GM19328 (cell line): Measurements from ENCODE around the gene TPSAB1.
"Not testable (repeated sequence)": the region's sequence is repeated elsewhere in the genome, so short reads cannot be mapped to it uniquely, and the experiment has no call there.

Experiments used
- ATAC-seq: cut with Tn5 transposase; IDR thresholded peaks from one replicate; pipeline ENCODE4 v1.9.1; 2021; ENCODE audit warnings: mild to moderate bottlenecking, moderate library complexity; ENCODE audit not compliant: unreplicated experiment

TPSAB1 gene

DNA sequence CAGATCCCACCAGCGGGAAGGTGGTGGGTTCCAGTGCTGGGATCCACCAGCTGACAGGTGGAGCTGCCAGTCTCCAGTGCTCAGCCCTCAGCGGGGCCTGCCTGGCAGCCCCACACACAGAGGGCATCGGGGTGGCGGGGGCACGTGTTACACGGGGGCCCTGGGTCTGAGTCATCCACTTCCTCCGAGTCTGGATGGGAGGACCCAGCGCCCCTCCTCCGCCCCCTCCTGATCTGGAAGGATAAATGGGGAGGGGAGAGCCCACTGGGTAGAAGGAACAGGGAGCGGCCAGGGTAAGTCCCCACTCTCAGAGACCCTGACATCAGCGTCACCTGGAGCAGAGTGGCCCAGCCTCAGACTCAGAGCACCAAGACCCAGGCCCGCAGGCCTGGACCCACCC lies at the start of gene TPSAB1:
TPSAB1 (plus strand) TSS at position 270 of the 400 bp plus-strand sequence. CDS start 234 bp downstream, outside the sequence.
- not testable (repeated sequence) for ATAC-seq

DNA sequence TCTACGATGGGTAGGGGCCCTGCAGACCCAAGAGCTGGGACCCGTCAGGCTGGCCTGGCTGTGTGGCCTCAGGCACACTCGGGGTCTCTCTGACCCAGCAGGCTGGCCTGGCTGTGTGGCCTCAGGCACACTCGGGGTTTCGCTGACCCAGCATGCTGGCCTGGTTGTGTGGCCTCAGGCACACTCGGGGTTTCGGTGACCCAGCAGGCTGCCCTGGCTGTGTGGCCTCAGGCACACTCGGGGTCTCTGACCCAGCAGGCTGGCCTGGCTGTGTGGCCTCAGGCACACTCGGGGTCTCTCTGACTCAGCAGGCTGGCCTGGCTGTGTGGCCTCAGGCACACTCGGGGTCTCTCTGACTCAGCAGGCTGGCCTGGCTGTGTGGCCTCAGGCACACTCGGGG lies 49.7 kb upstream of the TPSAB1 start:
- ATAC-seq, result not testable (repeated sequence)

DNA sequence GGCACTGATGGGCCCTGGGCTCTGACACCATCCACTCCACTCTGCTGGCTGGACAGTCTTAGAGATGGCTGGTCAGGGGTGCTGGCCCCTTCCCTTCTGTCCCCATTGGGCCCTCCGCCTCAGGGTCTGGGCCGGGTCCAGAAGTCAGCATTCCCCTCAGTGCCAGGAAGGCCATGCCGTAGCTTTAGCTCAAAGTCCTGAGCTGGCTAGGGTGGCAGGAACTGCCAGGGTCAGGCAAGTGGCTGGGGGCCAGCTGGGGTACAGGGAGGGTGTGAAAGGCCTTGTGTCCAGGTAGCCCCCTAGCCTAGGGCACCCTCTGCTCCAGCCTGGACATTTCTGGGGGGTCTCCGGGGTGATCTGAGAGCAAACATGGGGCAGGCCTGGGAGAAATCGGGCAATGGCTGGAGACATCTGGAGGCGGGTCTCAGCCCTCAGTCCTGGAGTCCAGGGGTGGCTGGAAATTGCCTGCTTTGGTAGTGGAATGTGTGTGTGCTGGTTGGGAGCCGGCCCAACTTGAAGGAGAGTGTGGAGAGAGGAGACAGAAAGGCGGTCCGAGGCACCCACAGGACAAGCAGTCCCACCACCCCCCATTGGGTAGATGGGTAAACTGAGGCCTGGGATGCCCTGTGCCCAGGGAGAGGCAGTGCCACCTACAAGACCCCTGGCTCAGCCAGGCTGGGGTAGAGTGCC lies 48.0 kb upstream of the TPSAB1 start:
- ATAC-seq, result no peak

DNA sequence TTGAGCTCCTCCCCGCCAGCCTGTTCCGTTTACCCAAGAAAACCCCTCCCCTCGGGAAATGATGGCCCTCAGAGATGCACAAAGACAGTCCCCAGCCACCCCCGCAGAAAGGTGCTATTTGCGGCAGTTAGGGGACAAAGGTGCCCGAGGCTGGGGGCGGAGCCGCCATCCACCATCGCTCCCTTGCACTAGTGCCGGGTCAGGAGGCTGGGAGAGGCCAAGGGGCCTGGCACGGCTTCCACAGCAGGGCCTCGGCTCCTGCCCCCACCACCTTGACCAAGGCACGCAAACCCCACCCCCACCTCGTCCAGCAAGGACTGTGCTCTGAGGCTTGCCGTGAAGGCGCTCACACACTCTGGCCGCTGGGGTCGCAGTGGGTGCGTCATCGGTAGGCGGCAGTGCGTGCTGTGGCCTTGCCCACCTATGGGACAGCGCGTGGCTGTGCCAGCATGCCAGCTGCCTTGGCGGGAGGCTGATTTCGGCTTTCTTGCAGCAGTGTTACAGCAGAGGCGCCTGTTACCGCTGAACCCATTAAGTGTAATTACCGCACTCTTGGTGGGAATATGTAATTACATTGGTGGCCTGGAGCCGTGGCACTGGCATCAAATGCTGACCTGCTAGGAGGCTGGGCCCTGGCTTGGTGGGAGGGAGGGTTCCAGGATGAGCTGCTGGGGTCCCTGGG lies 47.2 kb upstream of the TPSAB1 start:
- no peak for ATAC-seq

DNA sequence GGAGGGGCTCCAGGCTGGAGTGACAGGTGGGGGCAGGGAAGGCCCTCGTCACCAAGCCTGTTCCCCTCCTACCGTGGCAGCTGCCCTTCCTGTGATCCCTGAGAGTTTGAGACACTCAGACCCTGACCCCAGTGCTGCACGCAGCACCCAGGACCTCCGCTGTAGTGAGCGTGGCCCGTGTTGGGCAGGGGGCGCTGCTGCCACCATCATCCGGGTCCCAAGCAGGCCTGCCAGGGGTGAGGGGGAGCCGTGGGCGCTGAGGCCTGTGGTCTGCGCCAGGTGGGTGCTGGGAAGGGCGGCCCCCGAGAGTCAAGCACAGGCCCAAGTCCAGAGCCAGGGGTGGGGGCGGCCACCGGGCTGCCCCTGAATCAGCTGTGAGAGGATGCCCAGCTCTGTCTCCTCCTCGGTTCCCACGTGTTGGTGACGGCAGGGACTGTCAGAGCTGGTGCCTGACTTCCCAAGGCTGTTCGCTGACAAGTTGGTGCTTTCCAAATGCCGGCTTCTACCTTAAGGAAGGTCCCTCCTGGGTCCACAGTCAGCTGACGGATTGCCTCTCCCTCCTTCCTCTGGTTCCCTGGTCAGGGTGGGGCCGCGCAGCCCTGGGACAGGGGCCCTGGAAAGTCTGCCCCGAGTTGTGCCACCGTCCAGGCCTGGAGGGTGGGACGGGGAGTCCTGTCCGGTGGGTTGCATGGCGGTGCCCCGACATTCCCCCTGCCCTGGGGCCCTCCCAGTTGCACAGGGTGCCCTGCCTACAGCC lies 46.5 kb upstream of the TPSAB1 start:
- no peak for ATAC-seq

DNA sequence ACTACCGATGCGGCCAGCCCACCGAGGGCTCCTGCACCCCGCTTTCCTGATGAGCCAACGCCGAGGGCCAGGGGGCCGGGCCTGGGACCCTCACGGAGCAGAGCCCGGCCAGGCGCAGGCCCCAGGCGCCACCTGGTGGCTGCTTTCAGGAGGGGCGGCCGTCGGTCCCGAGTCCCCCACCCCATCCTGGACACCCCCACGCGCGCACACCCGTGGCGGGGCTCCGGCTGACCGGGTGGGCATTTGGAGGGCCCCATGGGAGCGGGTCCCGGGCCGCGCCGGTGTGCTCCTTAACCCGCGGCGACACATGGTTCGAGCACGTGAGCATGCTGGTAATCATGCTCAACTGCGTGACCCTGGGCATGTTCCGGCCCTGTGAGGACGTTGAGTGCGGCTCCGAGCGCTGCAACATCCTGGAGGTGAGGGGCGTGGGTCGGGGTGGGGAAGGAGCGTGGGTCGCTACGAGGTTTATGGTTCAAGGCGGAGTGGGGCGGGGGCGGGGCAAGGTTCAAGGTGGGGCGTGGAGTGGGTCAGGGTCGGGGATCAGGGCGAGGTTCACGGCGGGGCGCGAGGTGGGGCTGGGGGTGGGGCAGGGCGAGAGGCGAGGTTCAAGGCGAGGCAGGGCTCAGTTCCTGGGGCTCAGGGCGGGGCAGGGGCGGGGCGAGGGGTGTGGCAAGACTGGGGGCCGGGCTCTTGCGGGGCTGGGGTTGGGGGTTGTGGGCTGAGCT lies 45.7 kb upstream of the TPSAB1 start:
- no peak for ATAC-seq

DNA sequence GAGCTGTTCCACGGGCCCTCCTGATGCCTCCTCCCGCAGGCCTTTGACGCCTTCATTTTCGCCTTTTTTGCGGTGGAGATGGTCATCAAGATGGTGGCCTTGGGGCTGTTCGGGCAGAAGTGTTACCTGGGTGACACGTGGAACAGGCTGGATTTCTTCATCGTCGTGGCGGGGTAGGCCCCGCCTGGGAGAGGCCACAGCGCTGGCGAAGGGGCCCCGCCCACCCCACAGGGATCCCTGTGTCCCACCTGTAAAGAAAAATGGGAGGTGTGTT lies 45.2 kb upstream of the TPSAB1 start:
- no peak for ATAC-seq

DNA sequence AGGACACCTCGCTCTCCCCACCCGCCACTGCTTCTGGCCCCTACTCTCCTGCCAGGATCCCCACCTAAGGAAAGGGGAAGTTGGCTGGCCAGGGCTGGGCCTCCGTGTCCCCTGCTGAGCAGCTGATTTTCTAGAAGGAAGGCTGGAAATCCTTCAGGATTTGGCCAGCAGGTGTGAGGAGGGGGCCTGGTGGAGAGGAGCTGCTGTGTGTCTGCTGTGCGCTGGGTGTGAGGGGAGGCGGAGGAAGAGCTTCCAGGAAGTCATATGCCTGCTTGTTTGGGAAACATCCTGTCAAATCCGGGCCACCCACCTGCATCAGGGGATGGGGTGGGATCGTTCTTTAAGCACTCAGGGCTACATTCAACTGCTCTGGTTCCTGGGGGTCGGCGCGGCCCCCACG lies 44.0 kb upstream of the TPSAB1 start:
- no peak for ATAC-seq

DNA sequence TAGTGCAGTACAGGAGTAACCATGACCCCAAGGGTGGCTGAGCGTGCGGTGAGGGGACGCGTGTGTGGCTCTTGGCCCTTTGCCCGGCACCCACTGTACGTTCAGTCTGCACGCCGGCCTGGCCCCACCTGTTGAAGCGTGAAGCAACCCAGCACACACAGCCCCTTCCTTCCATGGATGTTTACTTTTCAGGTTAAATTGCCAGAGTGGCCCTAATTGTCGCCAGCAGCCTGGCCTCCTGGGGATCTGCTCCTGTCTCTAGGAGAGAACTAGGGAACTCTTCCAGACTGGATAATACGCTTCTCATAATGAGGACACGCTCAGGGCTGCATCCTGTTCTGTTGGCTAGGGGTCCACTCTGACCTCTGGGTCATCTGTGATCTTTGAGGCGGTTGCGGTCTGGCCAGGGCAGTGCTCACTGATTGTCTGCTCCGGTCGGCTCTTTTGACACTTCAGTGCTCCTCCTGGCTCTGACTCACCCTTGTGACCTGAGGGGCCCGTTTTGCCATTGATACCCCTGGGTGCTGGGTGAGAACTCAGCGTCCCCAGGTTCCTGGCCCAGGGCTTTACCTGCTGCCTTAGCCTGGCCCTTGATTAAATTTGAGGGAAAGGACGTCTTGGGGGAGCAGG lies 43.2 kb upstream of the TPSAB1 start:
- no peak for ATAC-seq

DNA sequence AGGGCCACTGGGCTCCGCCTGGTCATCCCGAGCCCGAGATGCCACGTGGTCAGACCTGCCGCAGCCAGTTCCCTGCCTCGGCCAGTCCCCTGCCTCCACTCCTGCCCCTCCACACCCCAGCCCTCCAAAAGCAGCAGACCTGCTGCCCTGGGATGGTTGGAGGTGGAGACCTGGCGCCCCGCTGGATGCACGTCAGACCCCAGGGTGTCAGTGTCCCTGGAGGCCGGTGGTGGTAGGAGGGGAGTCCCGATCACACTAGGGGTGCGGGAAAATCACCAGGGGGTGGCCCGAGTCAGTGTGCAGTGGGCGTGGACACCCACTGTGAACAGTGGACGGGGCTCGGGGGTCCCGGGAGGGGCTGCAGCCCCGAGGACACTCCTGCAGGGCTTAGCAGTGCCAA lies 42.3 kb upstream of the TPSAB1 start:
- ATAC-seq, result no peak

DNA sequence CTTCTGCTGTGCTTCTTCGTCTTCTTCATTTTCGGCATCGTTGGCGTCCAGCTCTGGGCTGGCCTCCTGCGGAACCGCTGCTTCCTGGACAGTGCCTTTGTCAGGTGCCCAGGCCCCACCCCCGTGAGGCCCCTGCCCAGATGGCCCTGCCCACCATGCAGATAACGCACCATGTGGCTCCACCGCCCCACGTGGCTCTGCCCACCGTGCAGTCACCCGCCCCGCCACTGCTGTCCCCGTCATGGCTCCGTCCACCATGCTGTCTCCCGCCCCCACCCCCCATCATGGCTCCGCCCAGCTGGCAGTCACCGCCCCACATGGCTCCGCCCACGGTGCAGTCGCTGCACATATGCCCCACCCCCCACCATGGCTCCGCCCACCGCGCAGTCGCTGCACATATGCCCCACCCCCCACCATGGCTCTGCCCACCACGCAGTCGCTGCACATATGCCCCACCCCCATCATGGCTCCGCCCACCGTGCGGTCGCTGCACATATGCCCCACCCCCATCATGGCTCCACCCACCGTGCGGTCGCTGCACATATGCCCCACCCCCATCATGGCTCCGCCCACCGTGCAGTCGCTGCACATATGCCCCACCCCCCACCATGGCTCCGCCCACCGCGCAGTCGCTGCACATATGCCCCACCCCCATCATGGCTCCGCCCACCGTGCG lies 41.7 kb upstream of the TPSAB1 start:
- not testable (repeated sequence) for ATAC-seq

DNA sequence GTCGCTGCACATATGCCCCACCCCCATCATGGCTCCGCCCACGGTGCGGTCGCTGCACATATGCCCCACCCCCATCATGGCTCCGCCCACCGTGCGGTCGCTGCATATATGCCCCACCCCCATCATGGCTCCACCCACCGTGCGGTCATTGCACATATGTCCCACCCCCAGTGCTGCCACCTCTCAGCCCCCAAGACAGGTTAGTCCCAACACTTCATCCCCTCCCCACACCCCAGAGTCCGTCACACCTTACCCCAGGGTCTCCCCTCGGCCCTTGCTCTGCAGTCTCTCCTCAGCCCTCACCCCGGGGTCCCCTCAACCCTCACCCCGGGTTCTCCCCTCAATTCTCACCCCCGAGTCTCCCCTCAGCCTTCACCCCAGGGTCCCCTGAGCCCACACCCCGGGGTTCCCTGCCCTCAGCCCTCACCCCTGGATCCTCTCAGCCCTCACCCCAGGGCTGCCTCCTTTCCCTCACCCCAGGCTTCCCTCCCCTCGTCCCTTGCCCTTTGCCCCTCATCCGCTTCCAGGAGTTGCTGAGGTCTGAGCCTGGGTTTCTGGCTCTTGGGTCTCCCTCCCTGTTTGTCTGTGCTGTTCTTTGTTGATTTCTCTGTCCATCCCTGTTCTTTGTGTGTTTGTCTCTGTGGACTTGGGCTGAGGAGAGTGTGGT lies 41.0 kb upstream of the TPSAB1 start:
- no peak for ATAC-seq

DNA sequence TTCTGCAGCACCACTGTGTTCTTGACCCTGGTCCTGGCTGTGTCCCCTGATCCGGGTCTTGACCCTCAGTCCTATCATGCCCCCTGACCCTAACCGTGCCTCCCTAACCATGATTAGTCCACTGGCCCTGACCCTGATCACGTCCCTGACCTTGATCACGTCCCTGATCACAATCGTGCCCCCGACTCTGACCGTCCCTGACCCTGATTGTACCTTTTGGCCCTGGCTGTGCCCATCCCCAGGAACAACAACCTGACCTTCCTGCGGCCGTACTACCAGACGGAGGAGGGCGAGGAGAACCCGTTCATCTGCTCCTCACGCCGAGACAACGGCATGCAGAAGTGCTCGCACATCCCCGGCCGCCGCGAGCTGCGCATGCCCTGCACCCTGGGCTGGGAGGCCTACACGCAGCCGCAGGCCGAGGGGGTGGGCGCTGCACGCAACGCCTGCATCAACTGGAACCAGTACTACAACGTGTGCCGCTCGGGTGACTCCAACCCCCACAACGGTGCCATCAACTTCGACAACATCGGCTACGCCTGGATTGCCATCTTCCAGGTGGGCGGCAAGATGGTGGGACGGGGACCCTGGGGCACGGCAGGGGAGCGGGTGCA lies 40.4 kb upstream of the TPSAB1 start:
- ATAC-seq, result no peak

DNA sequence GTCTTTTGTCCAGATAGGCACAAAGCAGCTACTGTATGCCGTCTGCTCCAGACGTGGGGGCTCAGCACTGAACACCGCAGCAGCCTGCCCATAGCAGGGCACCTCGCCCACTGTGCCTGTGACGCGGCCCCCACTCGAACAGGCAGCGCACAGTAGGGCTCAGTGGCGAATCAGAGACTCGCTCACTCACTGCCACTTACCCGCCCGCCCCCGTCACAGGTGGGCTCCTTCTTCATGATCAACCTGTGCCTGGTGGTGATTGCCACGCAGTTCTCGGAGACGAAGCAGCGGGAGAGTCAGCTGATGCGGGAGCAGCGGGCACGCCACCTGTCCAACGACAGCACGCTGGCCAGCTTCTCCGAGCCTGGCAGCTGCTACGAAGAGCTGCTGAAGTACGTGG lies 39.1 kb upstream of the TPSAB1 start:
- no peak for ATAC-seq

DNA sequence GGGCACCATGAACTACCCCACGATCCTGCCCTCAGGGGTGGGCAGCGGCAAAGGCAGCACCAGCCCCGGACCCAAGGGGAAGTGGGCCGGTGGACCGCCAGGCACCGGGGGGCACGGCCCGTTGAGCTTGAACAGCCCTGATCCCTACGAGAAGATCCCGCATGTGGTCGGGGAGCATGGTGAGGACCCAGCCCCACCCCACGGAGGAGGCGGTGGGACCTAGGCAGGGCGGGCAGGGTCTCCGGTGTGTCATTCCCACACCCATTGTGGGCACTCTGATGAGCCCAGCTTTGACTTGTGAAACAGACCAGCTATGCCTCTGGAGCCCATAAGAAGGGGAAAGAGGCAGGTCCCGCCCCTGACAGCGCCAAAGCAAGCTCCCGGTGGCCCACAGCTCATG lies 38.2 kb upstream of the TPSAB1 start:
- ATAC-seq, result no peak

DNA sequence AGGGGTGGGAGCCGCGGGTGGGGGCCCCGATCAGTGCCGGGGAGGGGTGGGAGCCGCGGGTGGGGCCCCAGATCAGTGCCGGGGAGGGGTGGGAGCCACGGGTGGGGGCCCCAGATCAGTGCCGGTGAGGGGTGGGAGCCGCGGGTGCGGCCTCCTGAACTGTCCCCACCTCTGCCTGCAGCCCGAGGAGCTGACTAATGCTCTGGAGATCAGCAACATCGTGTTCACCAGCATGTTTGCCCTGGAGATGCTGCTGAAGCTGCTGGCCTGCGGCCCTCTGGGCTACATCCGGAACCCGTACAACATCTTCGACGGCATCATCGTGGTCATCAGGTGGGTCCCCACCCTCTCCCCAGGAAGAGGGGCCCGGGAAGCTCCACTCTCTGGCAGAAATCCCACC lies 35.6 kb upstream of the TPSAB1 start:
- ATAC-seq, result no peak

DNA sequence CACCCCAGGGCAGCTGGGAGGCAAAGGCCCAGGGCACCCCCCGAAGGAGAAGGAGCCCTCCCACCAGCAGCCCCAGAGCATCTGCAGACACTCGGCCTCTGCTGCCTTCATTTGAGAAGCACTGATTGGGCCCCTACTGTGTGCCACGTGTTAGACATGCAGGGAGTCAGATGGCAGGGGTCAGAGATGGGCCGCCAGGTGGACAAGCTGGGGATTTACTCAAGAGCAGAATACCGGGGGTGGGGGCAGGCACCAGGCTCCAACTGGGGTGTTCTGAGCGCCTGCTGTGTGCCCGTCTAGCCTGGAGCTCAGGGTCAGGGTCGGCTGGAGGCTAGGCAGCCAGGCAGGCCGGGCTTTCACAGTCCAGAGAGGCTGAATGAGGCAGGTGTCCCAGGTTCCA lies 34.2 kb upstream of the TPSAB1 start:
- no peak for ATAC-seq

DNA sequence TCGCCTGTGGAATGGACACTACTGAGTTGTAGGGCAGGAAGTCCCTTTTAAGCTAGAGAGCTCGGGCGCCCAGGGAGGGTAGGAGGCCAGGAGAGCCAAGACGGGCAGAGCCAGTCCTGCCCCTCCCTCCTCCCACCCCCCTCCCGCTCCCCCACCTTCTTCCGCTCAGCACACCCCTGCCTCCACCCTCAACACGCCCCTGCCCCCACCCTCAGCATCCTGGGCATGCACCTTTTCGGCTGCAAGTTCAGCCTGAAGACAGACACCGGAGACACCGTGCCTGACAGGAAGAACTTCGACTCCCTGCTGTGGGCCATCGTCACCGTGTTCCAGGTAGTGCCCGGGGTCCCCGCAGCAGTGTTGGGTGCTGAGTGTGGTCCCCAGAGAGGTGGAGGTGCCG lies 33.7 kb upstream of the TPSAB1 start:
- ATAC-seq, result no peak

DNA sequence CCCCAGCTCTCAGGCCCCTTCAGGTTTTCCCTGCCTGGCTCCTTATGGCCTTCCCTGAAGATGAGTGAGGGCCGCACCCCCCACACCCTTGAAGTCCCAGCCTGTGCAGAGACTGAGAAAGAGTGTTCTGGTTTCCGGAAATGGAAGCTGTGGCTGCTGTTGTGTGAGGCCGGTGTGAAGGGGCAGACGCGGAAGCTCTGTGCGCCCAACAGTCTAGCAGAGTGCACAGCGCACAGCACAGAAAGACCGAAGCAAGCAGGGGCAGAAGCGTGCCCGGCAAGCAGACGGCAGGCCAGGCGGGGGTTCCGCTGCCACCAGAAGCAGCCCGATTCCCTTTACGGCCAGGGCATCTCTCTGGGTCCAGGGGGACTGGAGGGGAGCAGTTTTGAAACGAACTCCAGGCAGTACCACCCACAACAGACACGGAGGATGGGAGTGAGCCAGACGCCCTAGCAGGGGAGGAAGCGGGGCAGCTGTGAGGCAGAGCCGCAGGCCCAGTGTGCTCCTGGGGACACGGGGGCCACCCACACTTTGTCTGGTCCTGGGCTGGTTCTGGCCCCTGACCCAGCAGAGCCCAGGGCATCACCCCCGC lies 32.2 kb upstream of the TPSAB1 start:
- ATAC-seq, result no peak
